Kidney tubule cell (primary cell): ENCODE measurements around the gene VWA5B1.
"Not testable (repeated sequence)": the region's sequence is repeated elsewhere in the genome, so short reads cannot be mapped to it uniquely, and the experiment has no call there.

Experiments
- DNase-seq: peaks from one replicate; pipeline ENCODE4 v3.0.0-alpha.2; 2018; ENCODE audit warnings: low spot score

Gene VWA5B1

DNA sequence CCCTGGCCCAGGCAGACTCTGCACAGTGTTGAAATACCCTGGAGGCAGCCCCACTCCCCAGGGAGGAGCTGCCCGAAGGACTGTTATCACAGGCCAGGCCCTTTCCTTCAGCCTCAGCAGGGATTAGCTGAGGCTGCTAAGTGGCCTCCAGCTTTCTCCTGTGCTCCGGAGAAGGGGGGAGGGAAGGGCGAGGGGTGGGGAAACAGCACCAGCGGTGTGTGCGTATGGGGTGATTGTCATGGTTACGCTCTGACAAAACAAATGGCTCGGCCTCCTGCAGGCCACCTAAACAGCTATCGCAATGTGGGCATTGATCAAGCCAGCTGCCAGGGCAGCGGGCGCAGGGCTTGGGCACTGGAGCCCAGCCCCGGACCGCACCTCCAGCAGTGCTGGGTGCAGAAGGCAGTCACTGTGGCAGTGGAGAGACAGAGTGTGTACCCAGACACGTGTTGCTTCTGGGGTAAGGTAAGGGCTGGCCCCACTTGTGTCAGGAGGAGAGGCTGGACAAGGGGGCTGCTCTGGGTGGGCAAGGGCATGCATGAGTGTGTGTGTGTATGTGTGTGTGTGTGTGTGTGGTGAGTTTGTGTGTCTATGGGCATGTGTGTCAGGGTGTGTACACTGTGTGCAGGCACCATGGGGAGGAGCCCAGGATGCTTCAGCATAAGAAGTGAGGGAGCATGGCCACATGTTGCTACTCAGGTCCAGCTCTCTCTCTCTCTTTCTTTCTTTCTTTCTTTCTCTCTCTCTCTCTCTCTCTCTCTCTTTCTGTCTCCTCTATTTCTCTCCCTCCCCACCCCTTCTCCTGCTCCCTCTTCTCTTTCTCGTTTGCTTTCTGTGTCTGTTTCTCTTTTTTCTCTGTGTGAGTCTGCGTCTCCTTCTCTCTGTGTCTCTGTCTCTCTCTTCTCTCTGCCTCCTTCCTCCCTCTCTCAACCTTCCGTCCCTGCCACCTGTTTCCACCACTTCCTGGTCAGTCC is at the start of gene VWA5B1:
Gene VWA5B1 (plus strand): TSS at position 252 of the 974 bp plus-strand sequence. CDS start 19,727 bp downstream, outside the sequence.
- no peak for DNase-seq

GRCh38 chr1:20242890-20243479 is 47.7 kb upstream of the VWA5B1 start:
- DNase-seq, result no peak

DNA sequence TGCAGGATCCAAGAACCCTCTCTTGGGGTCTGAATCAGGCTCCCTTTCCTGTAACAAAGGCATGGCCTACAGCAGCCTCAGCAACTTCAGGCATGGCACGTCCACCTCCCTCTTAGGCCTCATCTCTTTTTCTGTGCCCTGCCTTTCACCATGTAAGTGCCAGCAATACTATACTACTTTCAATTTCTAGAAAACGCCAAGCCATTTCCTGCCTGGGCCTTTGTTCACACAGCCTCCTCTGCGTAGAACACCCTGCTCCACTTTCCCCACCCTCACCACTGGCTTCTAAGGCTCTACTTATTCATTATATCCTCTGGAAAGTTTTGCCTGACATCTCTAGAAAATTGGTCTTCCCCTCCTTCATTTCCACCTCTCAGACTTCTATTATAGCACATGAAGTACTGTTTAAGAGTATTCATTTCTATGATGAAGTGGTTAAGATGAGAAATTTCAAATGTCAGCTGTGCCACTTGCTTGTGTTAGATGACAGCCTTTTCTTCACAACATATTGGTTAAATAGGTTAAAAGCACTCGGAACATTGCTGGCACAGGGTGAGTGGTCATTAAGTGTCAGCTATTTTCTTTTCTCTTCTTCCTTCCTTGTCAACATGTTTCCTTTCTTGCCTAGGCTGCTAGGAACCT is 41.6 kb upstream of the VWA5B1 start:
- no peak for DNase-seq

DNA sequence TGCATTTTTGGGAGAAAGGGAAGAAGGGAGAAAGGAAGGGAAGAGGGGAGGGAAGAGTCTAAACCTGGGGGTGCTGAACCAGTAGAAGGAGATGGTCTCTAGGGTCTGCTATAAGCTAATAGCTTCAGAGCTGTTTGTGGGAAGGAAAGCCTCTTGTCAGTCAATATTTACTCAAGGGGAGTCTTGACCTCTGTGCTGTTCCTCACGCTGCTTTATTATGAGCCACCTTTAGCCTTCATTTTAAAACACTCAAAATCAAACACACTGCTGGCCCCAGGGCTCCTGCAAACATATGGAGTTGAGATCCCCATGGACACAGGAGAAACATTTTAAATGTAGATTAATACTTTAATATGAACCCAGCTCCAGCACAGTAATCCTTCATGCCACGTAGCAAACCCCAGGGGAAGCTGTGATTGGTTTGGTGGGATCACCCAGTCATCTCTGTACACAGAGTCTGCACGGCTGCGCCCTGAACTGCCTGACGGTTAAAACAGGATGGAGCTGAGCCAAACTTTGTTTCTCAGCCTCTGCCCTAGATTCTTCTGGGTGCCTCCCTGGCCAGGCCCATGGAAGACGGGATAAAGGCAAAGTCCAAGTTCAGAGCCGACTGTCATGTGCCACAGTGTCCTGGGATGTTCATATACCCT is 40.2 kb upstream of the VWA5B1 start:
- peak; percentile 26 for DNase-seq

DNA sequence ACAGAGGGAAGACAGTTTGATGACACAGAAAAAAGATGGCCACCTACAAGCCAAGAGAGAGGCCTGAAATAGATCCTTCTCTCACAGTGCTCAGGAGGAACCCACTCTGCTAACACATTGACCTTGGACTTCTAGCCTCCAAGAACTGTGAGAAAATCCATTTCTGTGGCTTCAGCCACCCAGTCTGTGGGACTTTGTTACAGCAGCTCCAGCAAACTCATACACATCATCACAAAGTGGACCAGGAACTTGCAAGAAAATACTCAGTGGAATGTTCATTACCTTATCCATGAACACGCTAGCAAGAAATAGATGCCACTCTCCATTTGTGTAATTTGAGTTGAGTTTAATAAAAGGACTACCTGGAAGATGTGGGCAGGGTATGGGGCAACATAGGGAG is 38.1 kb upstream of the VWA5B1 start:
- DNase-seq, result no peak

DNA sequence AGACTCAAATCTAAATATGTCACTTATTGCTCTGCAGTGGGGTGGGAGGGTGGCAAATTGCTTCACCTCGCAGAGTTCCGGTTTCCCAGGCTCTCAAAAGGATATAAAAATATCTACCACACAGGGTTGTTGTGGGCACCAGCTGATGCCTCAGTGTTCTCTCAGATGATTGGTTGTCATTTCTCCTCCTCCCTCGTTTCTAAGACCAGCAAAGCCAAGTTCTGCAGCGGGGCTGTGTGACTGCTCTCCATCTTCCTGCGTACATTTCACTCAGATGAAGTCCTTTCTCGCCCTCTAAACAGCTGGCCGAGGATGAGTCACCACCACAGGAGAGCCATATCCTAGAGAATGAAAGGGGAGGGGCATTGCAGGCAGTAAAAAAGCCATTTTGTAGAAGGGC is 35.0 kb upstream of the VWA5B1 start:
- peak; percentile 54 for DNase-seq

DNA sequence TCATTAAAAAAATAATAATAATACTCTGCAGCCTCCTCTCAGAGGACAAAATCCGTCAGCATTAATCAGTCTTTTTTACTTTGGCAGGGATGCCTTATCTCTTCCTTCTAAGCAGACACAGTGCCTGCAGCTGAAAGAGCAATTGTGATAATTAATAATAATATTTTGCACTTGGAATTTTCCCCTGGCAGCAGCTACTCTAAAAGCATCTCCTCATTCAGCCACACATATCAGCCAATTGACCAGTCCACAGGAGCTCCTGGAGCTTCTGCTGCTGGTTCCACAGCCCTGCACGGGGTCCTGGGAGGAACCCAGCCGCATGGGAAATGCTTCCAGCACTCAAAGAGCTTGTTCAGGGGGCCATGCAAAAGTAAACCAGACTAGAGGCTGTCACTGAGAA is 31.0 kb upstream of the VWA5B1 start:
- no peak for DNase-seq

- no peak for DNase-seq
Measured at GRCh38 chr1:20261095-20261494, 29.6 kb upstream of the VWA5B1 start.

DNA sequence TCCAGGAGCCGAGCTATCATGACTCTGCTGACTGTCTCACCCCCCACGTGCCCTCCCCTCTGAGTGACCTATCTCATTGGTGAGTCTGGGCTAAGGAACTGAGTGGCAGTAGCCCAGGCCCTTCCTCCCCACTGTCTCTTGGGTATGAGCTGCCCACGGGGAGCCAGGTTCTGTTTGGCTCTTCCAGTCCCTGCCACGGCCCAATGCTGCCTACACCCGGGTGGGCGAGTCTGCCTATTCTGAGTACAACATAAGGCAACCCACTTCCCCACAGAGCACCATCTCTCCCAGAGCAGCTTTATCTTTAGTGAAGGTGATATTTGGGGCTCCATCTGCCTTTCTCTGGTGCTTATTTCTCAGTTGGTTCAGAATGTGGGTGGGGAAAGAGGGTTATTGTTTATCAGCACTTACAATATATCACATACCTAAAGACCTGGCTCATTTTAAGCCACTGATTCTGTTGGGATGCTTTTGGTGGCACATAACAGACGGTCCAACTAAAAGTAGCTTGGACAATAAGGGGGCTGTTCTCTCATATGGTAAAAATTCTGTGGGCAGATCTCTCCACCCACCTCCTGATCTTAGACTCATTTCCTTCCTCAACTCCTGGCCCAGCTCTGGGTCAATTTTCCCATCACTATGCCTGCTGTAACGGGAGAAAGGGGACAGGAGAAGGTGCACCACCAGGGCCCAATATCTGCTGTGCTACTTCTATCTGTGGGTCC is 27.7 kb upstream of the VWA5B1 start:
- DNase-seq, result no peak

- DNase-seq, result no peak
Measured at GRCh38 chr1:20265250-20265649, 25.4 kb upstream of the VWA5B1 start.

GRCh38 chr1:20266141-20266540 is 24.5 kb upstream of the VWA5B1 start:
- DNase-seq, result peak; percentile 51

DNA sequence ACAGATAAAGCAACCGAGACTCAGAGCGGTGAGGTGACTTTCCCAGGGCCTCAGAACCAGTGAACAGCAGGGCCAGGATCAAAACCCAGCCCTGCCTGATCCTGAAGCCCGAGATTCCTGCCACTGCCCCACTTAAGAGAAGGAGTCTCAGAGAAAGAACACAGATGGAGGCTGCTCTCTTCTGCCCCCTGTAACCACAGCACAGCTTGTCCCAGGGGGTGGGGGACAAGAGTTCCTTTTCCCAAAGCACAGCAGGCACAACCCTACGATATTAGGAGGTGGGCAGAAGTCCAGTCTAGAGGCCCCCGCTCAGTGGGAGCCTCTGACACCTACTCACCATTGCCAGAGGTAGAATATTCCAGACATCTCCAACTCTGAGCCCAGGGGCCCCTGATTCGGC is 24.0 kb upstream of the VWA5B1 start:
- DNase-seq, result no peak

- DNase-seq, result peak; percentile 36
Measured at GRCh38 chr1:20271498-20272400, 18.9 kb upstream of the VWA5B1 start.

GRCh38 chr1:20273716-20274115 is 17.0 kb upstream of the VWA5B1 start:
- DNase-seq, result not testable (repeated sequence)

- DNase-seq, result no peak
Measured at GRCh38 chr1:20275319-20275925, 15.3 kb upstream of the VWA5B1 start.

GRCh38 chr1:20276485-20277159 is 14.1 kb upstream of the VWA5B1 start:
- DNase-seq, result no peak

GRCh38 chr1:20278692-20279130 is 12.0 kb upstream of the VWA5B1 start:
- DNase-seq, result no peak

DNA sequence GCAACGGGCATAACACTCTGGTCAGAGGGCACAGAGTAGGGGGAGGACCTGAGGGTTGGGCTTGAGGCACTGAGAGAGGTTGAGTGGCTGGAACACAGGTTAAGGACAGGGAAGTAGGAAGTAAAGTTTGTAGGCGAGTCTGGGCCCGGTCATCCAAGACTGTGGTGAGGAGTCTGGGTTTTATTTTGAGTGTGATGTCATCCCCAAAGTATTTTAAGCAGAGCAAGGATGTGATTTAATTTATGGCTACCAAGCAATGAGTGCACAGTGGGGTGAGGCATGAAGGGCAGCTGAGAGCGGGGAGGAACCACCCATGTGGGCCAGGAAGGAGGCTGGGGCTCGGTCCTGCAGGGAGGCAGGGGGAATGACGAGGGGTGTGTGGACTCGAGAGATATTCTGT is 11.2 kb upstream of the VWA5B1 start:
- peak; percentile 97 for DNase-seq

- no peak for DNase-seq
Measured at GRCh38 chr1:20280341-20280740, 10.3 kb upstream of the VWA5B1 start.

- no peak for DNase-seq
Measured at GRCh38 chr1:20280906-20281305, 9.8 kb upstream of the VWA5B1 start.
